Activated T-cell treated with anti-CD3 and anti-CD28 coated beads, Interleukin-2, amount 50 U/mL, for 48 hours (primary cell): ENCODE measurements around the gene ZNF557.

Experiments
- DNase-seq, 2 experiments: peaks; one replicate each; pipeline ENCODE4 v3.0.0-alpha.2; 2020

ZNF557 gene

DNA sequence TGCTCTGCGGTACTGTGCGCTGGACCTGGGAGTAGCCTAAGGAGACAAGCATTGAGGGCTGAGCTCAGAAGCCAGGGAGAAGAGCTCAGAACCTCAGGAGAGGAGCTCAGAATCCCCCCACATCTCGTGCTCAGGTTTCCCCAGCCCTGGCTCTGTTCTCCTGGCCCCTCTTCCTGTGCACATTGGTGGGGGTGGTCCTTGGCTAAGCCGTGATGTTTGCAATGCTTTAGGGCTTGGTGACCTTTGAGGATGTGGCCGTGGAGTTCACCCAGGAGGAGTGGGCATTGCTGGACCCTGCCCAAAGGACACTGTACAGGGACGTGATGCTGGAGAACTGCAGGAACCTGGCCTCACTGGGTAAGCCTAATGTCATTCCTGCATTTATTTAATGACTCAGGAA, 6.6 kb downstream of the ZNF557 start:
- DNase-seq = no peak

DNA sequence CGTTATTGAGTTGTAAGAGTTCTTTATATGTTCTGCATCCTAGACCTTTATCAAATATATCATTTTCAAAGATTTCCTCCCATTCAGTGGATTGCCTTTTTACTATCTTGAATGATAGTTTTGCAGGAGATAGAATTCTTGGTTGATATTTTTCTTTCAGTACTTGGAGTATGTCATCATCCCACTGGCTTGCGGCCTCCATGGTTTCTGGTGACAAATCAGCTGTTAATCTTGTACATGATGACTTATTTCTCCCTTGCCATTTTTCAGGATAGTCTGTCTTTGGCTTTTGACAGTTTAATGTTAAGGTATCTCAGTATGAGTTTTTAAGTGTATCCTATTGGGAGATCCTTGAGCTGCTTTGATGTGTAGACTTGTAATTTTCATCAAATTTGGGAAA, 8.5 kb downstream of the ZNF557 start:
- peak in 1 of 2 experiments; percentile 5 for DNase-seq

DNA sequence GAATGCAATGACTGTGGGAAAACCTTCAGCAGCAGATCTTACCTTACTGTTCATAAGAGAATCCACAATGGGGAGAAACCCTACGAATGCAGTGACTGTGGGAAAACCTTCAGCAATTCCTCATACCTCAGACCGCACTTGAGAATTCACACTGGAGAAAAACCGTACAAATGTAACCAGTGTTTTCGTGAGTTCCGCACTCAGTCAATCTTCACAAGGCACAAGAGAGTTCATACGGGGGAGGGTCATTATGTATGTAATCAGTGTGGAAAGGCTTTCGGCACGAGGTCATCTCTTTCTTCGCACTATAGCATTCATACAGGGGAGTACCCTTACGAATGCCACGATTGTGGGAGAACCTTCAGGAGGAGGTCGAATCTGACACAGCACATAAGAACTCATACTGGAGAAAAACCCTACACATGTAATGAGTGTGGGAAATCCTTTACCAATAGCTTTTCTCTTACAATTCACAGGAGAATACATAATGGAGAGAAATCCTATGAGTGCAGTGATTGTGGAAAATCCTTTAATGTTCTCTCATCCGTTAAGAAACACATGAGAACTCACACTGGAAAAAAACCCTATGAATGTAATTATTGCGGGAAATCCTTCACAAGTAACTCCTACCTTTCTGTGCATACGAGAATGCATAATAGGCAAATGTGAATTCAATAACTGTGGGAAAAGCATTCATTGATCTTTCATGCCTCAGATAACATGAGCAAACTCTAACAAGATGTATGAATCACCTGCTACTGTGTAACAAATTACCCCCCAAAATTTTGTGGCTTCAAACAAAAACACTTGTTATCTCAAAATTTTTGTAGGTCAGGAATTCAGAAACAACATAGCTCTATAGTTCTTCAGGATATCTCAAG, 13.8 kb downstream of the ZNF557 start:
- peak; percentile 26 to 34 for DNase-seq

DNA sequence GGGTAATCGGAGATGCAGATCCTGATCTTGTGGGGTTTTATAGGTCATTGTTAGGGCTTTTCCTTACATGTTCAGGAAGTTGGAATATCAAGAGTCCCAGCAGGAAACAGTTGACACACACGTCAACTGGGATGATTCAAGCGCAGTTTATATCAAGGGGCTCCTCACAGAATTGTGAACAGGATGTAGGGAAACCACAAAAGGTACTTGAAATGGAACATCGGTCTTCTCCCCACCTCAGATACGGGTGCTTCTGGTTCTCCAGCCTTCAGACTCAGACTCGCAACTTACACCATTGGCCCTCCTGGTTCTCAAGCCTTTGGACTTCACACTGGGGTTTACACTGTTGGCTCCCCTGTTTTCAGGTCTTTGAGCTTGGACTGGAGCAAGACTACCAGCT, 19.5 kb downstream of the ZNF557 start:
- DNase-seq = no peak

DNA sequence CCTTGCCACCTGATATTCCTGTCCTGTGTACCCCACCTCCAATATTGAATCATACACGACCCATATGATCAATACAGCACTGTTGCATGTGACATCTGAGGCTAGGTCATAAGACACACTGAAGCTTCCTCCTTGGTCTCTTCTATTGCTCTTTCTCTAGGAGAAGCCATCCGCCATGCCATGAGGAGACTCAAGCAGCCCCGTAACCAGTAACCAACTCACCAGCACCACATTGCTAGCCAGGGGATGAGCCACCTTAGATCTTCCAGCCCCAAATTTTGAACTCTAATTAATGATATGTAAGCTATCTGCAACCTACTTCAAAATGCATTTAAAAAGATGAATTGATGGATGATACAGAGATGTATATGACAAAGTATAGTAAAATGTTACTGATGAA, 28.6 kb downstream of the ZNF557 start:
- DNase-seq = no peak

DNA sequence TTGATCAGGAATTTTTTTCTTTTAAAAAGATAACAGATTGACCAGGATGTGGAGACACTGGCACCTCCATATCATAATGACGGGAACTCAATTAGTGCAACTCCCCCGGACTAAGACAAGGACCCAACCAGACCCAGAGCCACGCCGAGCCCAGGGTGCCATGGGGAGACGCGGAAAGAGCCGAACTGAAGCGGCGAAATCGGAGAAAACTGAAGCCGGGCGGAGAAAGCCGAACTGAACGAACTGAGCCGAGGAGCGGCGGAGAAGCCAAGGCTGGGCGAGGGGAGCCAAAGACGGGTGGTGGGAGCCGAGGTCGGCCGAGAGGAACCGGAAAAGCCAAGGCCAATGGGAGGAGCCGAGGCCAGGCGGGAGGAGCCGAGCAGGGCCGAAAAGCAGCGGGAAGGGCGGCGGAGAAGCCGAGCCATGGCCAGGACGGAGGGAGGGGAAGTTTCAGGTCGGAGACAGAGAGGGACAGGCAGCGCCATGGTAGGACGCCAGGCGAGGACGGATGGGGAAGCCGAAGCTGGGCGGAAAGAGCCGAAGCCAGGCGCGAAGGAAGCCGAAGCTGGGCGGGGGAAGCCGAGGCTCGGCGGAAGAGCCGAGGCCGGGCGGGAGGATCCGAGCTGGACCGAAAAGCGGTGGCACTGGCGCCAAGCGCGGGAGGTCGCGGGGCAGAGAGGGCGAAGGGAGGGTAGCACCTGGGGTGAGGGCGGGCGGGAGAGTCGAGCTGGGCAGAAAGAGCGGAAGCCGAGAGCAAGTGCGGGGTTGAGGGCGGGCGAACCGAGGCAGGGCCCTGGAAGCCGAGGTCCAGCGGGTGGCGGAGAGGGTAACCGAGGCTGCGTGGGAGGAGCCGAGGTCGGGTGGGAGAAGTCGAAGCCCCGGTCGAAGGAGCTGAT, 29.4 kb downstream of the ZNF557 start:
- peak; percentile 91 to 95 for DNase-seq

DNA sequence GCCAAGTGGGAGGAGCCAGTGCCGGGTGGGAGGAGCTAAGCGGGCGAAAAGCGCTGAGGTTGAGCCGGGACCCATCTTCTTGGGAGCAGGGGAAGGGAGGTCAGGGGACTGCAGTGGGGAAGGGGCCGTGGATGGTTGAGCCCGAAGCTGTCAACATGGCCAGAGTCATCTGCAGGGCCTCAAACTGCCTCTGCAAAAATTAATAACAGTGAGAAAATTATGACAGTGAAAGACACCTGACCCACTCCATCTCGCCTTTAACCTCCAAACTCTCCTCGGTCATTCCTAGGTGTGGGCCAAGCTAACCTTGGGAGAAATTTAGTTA, 30.1 kb downstream of the ZNF557 start:
- DNase-seq = no peak

DNA sequence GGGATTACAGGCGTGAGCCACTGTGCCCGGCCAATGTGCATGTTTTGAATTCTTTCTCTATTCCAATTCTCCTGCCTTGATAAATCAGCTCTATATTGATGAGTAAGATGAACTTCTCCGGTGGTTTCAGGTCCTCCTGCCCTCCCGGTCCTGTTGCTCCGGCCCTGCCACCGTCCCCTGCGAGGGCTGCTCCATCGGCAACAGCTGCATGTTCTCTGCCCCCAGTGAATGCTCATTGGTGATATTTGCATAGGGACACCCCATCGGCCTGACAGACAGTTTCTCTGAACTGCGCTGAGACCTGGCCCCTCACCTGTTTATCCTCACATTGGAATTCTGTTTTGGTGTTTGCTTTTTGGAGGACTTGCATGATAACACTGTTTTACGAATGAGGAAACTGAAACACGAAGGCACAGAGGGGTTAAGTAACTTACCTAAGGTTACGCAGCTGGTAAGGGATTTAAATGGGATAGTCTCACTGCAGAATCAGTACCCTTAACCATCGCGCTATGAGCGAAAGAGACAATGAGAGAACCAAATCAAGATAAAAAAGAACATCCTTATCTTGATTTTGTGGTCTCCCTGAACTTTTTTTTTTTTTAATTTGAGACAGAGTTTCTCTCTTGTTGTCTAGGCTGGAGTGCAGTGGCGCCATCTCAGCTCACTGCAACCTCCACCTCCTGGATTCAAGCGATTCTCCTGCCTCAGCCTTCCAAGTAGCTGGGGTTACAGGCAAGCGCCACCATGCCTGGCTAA, 32.2 kb downstream of the ZNF557 start:
- DNase-seq = no peak

DNA sequence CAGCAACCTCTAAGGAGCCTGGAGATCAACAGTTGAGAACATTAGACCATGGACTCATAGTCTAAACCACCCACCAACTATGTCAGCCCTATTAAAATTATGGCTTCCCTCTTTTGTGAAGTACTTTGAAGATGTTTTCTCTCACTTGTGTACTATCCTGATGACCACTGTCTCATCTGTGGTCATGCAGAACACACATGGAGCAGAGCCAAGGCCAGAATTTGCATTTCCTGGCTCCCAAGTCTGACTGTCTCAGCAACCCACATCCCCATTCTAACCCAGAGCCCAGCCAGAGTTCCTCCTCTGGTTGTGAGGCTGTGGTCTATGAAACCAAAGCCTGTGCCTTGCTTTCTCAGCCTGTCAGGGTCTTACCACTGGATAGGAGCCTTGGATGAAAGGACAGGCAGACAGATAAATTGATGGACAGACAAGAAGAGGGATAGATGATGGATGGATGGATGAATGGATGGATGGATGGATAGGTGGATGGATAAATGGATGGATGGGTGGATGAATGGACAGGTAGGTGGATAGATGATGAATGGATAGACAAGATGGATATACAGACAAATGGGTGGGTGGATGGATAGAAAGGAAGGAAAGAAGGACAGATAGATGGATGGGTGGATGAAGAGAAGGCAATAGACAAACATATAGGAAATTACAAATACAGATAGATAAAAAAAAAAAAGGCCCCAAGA, 35.4 kb downstream of the ZNF557 start:
- DNase-seq = no peak

DNA sequence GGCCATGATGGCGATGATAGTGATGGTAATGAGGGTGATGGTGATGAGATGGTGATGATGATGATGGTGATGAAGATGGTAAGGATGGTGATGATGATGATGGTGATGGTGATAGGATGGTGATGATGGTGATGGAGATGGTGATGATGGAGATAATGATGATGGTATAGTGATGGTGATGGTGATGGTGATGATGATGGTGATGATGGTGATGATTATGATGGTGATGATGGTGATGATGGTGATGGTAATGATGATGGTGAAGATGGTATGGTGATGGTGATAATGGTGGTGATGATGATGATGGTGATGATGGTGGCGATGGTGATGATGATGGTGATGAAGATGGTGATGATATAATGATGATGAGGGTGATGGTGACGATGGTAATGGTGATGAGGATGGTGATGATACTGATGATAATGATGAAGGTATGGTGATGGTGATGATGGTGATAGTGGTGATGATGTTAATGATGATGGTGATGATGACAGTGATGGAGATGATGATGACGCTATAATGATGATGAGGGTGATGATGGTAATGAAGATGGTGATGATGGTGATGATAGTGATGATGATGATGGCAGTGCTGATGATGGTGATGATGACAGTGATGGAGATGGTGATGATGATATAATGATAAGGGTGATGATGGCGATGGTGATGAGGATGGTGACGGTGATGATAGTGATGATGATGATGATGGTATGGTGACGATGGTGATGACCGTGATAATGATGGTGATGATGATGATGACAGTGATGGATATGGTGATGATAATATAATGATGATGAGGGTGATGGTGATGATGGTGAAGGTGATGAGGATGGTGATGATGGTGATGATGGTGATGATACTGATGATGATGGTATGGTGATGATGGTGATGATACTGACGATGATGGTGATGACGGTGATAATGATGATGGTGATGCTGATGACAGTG, 37.5 kb downstream of the ZNF557 start:
- DNase-seq = no peak

DNA sequence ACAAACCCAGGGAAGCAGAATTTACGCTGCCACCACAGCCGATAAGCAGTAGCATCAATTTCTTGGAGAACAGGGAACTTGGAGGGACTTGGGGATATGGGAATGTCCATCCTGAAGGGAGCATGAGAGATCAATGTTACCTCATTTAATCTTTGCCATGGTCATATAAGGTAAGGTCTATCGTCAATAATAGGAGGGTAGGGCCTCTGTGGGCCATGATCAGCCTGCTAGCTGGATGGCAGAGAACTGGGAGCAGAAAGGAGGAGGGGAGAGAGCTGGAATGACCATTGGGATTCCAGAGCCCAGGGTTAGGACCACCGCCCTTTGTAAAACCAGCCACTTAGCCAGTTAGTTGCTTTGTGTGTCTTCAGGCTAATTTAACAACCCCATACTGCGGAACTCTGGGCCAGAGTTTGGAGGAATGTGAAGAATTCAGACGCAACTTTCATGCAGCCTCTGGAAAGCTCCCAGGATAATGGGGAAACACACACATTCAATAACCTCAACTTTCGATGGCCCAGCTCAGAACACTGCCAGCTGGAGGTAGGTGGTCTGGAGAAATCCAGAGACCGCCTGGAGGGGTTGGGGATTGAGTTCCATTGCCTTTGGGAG, 40.3 kb downstream of the ZNF557 start:
- no peak for DNase-seq

DNA sequence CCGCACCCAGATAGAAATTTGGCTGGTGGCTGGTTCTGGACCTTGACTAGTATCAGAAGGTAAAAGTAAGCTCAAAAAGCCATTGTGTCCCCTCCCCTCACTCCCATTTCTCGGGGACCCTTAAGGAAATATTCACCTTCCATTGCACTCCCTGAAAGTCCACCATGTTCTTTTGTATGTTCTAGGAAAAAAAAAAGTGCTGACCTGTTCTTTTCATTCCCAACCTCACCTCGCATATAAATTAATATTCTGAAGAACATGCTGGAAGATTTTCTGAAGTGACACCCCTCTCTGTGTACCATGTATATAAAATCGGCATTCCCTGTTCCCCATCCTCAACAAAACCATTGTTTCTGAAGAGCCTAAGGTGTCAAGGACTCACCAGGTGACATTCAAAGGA, 43.2 kb downstream of the ZNF557 start:
- DNase-seq = no peak

DNA sequence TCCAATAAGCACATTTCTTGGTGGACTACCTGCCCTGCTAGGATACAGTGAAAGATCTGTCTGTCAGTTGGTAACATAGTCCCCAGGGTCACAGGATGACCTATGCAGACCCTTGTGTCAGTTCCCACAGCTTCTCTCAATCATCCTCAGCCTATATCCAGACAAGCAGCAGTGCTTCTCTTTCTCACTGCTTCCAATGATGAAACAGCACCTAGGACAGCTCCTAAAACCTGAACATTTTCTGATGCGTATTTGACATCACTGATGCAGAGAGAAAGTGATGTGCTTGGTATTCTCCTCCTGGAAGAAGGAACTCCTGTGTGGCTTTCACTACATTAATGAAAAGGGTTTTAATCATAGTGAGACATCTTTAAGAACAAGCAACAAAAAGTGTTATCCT, 43.7 kb downstream of the ZNF557 start:
- DNase-seq = no peak

DNA sequence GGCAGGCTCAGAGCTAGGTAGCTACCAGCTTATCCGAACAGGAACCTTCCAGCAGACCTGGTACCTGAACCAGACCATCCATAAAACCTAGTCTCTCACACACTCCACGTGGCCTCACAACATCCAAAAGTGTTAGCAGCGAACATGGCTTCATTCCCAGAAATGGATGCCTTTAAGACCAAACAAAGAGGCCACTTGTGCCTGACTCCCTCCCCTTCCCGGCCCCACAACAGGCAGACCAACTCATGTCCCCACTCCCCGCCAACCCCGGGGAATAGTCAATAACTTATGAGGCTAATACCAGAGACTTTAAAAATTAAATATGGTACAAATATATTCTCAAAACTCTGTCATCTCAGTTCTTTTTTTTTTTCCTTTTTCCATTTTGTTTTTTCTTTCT, 46.2 kb downstream of the ZNF557 start:
- DNase-seq = no peak

DNA sequence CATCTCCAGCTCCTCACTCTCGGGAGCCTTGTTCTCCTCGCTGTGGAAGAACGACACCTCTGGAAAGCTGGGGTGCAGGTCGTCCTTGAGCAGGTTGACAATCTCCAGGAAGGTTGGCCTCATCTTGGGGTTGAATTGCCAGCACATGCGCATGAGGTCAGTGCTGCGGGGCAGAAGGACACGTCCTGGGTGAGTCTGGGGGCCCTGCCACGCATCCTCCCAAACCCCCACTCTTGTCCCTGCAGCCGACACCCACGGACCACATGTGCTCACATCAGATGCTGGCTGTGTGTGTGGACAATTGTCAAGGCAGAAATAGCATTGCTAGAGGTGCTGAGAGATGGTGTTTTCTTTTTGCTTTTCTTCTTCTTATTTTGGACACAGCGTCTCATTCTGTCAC, 47.7 kb downstream of the ZNF557 start:
- DNase-seq = no peak

DNA sequence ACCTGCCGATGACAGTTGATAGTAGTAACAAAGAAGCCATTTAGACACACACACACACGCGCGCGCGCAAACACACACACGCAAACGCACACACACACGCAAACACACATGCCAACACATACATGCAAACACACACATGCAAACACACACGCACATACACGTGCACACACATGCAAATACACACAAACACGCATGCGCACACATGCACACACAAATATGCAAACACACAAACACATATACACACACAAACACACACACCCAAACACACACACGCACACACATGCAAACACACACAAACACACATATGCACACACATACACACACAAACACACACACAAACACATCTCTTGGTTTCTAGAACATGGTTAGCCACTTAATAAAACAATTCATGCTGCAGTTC, 50.1 kb downstream of the ZNF557 start:
- DNase-seq = no peak

DNA sequence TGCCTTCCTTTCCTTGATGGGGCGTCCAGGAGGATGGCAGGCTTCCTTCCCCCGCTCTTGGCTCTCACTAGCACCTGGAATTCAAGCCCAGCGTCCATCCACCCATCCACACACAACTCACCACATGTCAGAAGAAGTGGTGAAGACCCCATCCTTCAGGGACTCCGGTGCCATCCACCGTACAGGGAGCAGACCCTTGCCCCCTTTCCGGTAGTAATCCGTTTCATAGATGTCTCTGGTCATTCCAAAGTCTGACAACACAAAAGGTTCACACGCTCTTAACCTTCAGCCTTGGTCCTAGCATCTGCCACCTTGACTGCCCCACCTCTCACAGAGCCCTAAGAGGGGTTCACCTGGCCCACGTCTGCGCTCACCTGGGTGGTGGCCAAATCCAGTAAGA, 51.0 kb downstream of the ZNF557 start:
- DNase-seq = no peak

DNA sequence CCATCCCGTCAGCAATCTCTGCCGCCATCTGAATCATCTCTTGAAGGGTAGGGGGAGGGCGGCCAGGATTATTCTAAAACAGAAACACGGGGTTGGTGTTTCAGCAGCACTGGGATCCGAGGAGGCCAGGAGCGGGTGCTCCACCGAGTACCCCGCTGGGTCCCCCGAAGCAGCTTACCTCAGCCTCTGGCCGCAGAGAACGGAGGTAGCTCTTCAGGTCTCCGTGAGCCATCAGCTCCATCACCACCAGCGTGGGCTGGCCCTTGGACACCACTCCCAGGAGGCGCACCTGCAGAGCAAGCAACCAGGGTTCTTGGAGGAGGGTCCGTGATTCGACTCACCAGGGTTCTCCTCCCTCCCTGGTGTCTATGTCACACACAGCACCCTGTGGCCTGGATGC, 53.2 kb downstream of the ZNF557 start:
- DNase-seq = no peak

DNA sequence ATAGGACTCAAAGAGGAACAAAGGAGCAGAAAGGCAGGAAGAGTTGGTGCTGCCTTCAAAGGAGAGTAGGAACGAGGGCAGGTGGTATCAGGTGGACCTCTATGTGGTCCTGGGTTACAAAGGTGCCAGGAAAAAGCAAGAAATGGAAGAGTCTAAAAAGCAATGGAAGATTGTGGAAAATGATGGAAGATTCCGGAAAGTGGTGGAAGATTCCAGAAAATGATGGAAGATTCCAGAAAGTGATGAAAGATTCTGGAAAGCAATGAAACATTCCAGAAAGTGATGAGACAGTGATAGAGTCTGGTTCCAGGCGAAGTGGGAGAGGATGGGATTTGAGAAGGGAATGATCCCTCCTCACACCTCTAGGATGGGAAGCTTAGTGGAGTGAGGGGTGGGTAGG, 55.3 kb downstream of the ZNF557 start:
- DNase-seq = no peak

DNA sequence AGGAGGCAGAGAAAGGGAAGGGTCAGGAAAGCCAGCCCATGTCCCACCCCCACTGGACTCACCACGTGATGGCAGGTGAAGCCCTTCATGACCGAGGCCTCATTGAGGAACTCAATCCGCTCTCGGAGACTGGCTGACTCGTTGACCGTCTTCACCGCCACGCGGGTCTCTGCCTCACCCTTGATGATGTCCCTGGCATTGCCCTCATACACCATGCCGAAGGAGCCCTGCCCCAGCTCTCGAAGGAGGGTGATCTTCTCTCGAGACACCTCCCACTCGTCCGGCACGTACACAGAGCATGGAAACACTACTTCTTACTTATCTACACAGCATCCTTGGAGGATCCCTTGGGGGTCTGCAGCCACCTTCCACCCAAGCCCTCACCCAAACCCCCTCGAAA, 55.7 kb downstream of the ZNF557 start:
- no peak for DNase-seq

DNA sequence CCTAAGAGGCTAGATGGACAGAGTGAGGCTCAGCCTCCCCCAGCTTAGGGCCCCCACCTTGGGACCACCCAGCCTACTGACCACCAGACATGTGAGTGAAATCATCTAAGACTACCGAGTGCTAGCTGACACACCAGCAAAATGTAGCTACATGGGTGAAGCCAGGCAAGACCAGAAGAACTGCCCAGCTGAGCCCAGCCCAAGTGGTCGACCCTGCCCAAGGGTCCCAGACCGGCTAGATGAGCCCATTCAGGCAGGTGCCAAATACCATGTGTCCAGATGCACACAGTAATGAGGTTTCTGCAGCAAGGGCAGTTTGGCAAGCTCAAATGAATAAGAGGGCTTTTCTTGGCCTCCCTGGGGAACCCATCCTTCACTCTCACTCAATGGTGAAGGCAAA, 56.6 kb downstream of the ZNF557 start:
- no peak for DNase-seq
